Muscle of leg (tissue), 11 donors: ENCODE measurements around the gene AFAP1. TPM values are rescaled to one million over a fixed set of nuclear protein-coding genes. Genes with fewer than 3 reads are reported as not detected.

ENCODE experiments used
- DNase-seq: peaks from one replicate; pipeline ENCODE4 v3.0.0; 2013
- H3K27ac ChIP-seq: one replicate; pipeline ENCODE4 v1.5.1; 2013; ENCODE audit warnings: mild to moderate bottlenecking, low read length, control low read depth
- H3K27me3 ChIP-seq: one replicate; pipeline ENCODE4 v1.6.1; 2013; ENCODE audit warnings: low read length; ENCODE audit not compliant: control insufficient read depth, insufficient read depth
- H3K36me3 ChIP-seq: one replicate; pipeline ENCODE4 v1.6.1; 2013; ENCODE audit warnings: low read length; ENCODE audit not compliant: control insufficient read depth, insufficient read depth
- H3K4me1 ChIP-seq: one replicate; pipeline ENCODE4 v1.6.1; 2013; ENCODE audit warnings: low read length; ENCODE audit not compliant: control insufficient read depth, insufficient read depth
- H3K4me3 ChIP-seq: one replicate; pipeline ENCODE4 v1.5.1; 2013; ENCODE audit warnings: low read length, control low read depth
- H3K9me3 ChIP-seq: replicated peaks from 2 replicates; pipeline ENCODE4 v1.6.1; 2013; ENCODE audit warnings: low read depth, low read length; ENCODE audit not compliant: control insufficient read depth
- WGBS: methylation state at CpG from one replicate; pipeline ENCODE4 v1.1.5; 2013; ENCODE audit warnings: missing lambda C conversion rate; ENCODE audit not compliant: insufficient coverage; 5-methylcytosine and 5-hydroxymethylcytosine counted together
- polyA plus RNA-seq, 8 donors: library from polyadenylated mRNA; unstranded; fragments of 120-200 nt; gene quantifications; one replicate each; pipeline versions ENCODE4 v1.2.1 to v1.2.3, GENCODE V29; 2013; ENCODE audit warnings: inconsistent platforms in 1 of 8, low replicate concordance in 1 of 8; ENCODE audit not compliant: insufficient read length in 8 of 8, insufficient read depth in 1 of 8
- total RNA-seq: library from RNA; stranded (reverse); fragments of 120-200 nt; gene quantifications from one replicate; pipeline ENCODE4 v1.2.4, GENCODE V29; 2013

AFAP1 gene
- total and polyA plus RNA-seq, 9 donors: 21.9 to 43.0 (median 34.3) TPM

DNA sequence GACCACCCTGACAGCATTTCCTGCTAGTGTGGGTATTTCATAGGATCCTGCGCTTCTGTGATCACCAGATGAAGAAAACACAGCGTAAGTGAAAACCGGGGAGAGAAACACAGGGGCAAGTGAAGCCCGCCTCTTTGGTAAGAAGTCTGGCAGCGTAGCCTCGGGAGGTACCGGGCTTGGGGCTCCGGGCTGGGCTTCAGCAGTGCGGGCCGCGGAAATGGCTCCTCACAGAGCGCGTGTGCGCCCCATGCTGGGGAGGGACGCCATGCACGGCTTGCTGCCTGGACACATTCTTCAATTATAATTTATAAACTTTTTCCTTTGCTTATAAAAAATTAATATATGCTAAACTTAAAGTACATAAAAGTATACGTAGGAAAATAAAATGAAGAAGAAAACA lies 151.5 kb downstream of the AFAP1 start:
- H3K4me1 ChIP-seq: peaks cover 5% of the 10 kb centered on the region
- DNase-seq: no peak
- no peak overlapping the region for H3K27ac ChIP-seq
- H3K36me3 ChIP-seq: peaks cover 76% of the 10 kb centered on the region
- no peaks in the 10 kb centered on the region for H3K27me3 ChIP-seq
- WGBS: 79% methylated on average over 8 of the region's 17 CpGs
- no peaks in the 10 kb centered on the region for H3K9me3 ChIP-seq
- H3K4me3 ChIP-seq: no peak overlapping the region

DNA sequence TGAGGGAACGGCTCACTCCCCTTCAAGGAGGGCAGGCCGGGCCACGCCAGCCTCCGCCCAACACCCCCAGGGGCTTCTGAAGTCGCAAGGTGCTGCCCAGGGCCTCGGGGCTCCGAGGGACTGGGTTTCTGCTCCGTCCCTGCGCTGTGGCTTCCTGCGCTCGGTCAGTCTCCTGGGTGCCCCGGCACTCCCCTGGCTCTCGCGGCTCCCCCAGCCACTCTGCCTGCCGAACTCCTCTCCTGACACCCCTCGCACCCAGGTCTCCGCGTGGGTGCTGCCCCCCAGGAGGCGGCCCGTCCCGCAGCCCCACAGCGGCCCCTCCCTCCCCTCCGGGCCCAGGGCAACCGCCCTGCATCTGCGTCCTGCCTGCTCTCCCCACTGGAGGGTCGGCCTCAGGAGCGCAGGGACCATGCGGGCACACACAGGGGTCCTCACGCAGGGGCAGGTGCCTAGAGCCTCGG lies 151.9 kb downstream of the AFAP1 start:
- Histone ChIP-seq H3K36me3 (peaks cover 71% of the 10 kb centered on the region), H3K27me3 (no peaks in the 10 kb centered on the region), H3K9me3 (no peaks in the 10 kb centered on the region), H3K4me3 (no peak overlapping the region), H3K4me1 (peaks cover 5% of the 10 kb centered on the region), H3K27ac (no peak overlapping the region)
- DNase-seq: no peak
- 87% methylated on average over 26 of the region's 30 CpGs for WGBS

GRCh38 chr4:7787067-7787466 lies 152.6 kb downstream of the AFAP1 start:
- no peak for DNase-seq
- no peak overlapping the region for H3K4me3 ChIP-seq
- H3K27ac ChIP-seq: no peak overlapping the region
- peaks cover 65% of the 10 kb centered on the region for H3K36me3 ChIP-seq
- H3K4me1 ChIP-seq: peaks cover 7% of the 10 kb centered on the region
- WGBS: 89% methylated on average over 10 of the region's 15 CpGs
- no peaks in the 10 kb centered on the region for H3K9me3 ChIP-seq
- H3K27me3 ChIP-seq: no peaks in the 10 kb centered on the region

GRCh38 chr4:7786517-7786916 lies 153.1 kb downstream of the AFAP1 start:
- no peak overlapping the region for H3K27ac ChIP-seq
- no peaks in the 10 kb centered on the region for H3K9me3 ChIP-seq
- no peak for DNase-seq
- H3K27me3 ChIP-seq: no peaks in the 10 kb centered on the region
- H3K4me3 ChIP-seq: no peak overlapping the region
- H3K36me3 ChIP-seq: peaks cover 62% of the 10 kb centered on the region
- 96% methylated on average over 7 of the region's 10 CpGs for WGBS
- H3K4me1 ChIP-seq: peaks cover 12% of the 10 kb centered on the region

- Histone ChIP-seq H3K27ac (no peak overlapping the region), H3K27me3 (no peaks in the 10 kb centered on the region), H3K9me3 (no peaks in the 10 kb centered on the region), H3K4me1 (peaks cover 13% of the 10 kb centered on the region), H3K36me3 (peaks cover 64% of the 10 kb centered on the region), H3K4me3 (no peak overlapping the region)
- DNase-seq: no peak
- 93% methylated on average over 8 of the region's 10 CpGs for WGBS
Observed at GRCh38 chr4:7786040-7786439, 153.6 kb downstream of the AFAP1 start.

- no peaks in the 10 kb centered on the region for H3K9me3 ChIP-seq
- H3K27me3 ChIP-seq: no peaks in the 10 kb centered on the region
- no peak overlapping the region for H3K4me3 ChIP-seq
- H3K27ac ChIP-seq: no peak overlapping the region
- peaks cover 64% of the 10 kb centered on the region for H3K36me3 ChIP-seq
- DNase-seq: no peak
- peaks cover 13% of the 10 kb centered on the region for H3K4me1 ChIP-seq
- WGBS: 90% methylated on average over 5 of the region's 11 CpGs
Observed at GRCh38 chr4:7785017-7785416, 154.6 kb downstream of the AFAP1 start.

DNA sequence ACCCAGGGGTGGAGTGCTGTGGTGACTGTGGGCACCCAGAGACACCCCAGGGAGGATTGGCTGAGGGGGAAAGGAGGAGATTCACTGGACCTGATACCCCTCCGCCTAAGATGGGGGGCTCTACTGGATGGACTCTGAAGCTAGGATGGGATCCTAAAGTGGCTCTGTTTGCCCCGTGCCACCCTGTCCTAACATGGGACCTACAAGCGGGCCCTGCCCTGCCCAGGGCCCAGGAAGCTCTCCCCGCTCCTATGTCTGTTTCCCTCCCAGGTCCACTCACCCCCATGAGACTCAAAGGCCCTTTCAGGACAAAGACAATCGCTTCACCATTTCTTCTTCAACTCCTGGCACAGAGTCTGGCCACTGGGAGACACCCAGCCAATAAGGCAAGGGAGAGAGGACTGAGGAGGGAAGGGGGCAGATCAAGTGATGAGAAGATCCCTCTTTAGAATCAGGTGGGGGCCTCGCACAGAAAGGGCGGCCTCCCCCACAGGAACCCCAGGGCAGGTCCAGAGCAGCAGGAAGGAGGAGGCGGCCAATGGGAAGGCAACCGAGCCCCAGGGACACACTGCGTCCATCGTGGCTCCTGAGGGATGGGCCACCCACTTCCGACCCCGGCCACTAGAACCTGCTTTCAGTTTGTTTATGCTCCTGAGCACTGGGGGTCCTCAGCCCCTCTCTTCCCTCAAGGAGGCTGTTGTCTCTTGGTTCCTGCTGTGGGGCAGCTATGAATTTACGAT lies 155.4 kb downstream of the AFAP1 start:
- Histone ChIP-seq H3K27me3 (no peaks in the 10 kb centered on the region), H3K9me3 (no peaks in the 10 kb centered on the region), H3K27ac (no peak overlapping the region), H3K4me1 (peaks cover 20% of the 10 kb centered on the region), H3K36me3 (peaks cover 63% of the 10 kb centered on the region), H3K4me3 (no peak overlapping the region)
- 83% methylated on average over 4 of the region's 14 CpGs for WGBS
- DNase-seq: no peak

DNA sequence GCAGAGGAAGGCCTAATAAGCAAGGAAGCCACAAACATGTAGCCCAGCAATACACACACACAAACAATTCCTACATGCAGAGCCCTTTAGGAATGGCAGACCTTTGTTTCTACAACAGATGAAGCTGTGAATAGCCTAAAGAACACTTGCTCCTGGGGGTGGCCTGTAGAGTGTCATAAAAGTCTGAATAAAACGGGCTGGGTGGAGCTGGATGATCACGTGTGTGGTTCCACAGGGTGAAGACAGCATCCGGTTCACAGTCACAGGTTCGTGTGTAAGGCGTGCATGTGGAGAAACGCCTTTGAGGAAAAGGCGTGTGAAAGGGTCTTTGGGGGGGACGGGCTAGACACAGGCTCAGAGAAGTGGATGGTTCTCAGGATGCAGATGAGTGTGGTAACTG lies 156.1 kb downstream of the AFAP1 start:
- DNase-seq: no peak
- no peak overlapping the region for H3K27ac ChIP-seq
- H3K4me1 ChIP-seq: peaks cover 24% of the 10 kb centered on the region
- no peaks in the 10 kb centered on the region for H3K27me3 ChIP-seq
- peaks cover 62% of the 10 kb centered on the region for H3K36me3 ChIP-seq
- WGBS: 73% methylated on average over 8 of the region's 8 CpGs
- H3K4me3 ChIP-seq: no peak overlapping the region
- H3K9me3 ChIP-seq: no peaks in the 10 kb centered on the region

DNA sequence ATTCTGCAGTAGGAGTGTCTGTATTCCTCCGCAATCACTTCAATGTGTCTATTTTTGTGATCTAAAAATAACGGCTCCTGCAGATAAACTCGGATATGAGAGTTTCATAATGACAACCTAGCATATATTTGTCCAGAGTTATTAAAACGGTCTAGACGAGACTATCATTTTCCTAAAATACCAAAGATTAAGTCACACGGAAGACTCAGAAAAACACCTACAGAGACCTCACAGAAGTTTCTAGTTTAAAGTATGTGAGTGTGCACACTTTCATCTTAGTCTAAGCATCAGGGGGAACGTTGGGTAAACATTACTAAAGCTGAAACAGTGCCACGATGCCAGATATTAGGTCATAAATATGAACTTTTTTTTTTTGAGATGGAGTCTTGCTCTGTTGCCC lies 156.9 kb downstream of the AFAP1 start:
- no peaks in the 10 kb centered on the region for H3K9me3 ChIP-seq
- peaks cover 24% of the 10 kb centered on the region for H3K4me1 ChIP-seq
- no peak for DNase-seq
- WGBS: no CpG with 5 or more reads among the region's 8 CpGs
- H3K36me3 ChIP-seq: peaks cover 65% of the 10 kb centered on the region
- H3K4me3 ChIP-seq: no peak overlapping the region
- no peaks in the 10 kb centered on the region for H3K27me3 ChIP-seq
- H3K27ac ChIP-seq: no peak overlapping the region

DNA sequence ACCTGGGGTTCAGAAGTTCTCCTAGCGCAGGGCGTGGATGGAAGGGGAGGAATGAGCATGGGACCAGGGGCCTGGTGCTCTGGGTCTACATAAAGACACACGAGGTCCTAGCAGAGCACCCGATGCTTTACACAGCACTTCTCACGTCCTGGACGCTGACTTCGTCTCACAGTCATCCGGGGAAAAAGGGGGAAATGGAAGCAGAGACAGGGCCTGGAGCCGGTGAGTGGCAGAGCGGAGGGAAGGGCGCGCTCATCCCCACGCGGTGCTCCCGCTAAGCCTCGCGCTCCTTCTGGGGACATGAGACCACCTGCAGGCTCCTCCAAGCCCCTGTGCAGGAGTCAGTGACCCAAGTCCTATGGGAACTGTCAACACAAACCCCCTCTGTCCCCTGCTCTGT lies 157.7 kb downstream of the AFAP1 start:
- Histone ChIP-seq H3K4me3 (no peak overlapping the region), H3K36me3 (peaks cover 65% of the 10 kb centered on the region), H3K9me3 (no peaks in the 10 kb centered on the region), H3K27me3 (no peaks in the 10 kb centered on the region), H3K4me1 (peaks cover 24% of the 10 kb centered on the region), H3K27ac (peak overlapping the region; percentile 67)
- DNase-seq: no peak
- WGBS: 71% methylated on average over 12 of the region's 17 CpGs
